NCI-H526 treated with DMSO at 0.1 percent for 48 hours (cell line): ENCODE data around the gene CACNA2D2.

Experiments
- DNase-seq: peaks from one replicate; lab custom pipeline; 2025; lab: John Stamatoyannopoulos, UW

CACNA2D2 gene

DNA sequence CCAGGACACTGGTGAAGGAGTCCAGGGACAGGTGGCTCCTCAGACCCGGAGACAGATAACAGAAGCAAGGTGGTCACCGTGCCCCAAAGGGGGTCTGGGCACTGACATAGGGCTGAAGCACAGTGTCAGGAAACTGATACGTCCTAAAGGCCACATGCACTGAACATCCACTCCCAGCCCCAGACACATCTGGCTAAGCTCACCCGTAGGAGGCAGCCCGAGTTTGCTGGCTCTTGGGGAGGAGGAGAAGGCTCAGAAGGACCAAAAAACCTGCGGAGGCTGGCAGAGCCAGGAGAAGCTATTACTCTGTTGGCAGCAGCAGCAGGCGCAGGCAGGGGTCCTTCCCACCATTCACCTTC lies 1.2 kb downstream of the CACNA2D2 start:
- DNase-seq = no peak

DNA sequence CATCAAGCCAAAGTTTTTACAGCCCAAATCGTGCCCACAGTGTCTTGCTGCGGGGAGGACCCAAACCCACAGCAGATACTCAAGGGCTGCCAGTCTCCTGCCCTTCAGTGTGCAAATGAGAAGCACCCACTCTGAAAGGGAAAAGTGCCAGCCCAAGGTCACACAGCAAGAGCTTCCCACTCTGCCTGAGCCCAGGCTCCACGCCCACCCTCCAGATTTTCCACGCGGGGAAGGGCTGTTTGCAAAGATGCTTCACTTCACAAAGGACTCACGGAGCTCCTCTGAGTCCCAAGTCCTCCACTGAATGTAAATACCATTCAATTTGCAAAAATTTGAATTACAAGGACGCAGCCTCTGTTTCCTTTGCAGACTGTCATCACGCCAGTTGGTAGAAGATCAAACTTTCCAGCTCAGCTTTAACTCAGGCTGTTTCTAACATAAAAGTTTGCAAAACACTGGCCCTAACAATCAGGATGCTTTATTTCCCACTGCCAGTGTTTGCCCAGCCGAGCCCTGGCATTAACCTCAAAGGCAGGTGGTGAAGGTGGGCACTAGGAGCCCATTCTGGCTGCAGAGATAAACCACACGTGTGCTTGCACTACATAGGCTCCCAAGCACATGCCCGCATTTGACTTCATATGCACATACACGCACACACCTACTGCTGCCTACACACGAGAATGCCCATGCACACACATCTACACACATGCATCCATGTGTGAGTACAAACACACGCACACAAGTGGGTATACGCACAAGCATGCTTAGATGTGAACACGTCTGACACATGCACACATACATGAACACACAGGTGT lies 7.6 kb downstream of the CACNA2D2 start:
- DNase-seq = peak; percentile 58

DNA sequence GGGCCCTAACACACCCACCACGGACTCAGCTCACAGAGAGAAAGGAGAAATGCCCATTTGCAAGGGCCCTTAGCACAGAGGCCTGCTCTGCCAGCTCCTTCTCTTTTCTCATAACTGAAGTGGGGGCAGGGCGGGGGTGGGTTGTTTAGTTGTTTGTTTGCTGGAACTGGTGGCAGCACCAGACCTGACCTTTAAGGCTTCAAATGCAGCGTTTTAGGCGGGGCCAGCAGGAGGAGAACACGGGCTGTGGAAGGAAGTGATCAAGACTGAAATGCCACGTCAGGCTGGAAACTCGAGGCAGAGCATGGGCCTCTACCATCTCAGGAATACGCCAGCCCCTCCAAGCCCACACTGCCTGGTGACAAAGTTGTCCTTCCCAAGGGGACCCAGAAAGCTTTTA lies 9.3 kb downstream of the CACNA2D2 start:
- DNase-seq = no peak

DNA sequence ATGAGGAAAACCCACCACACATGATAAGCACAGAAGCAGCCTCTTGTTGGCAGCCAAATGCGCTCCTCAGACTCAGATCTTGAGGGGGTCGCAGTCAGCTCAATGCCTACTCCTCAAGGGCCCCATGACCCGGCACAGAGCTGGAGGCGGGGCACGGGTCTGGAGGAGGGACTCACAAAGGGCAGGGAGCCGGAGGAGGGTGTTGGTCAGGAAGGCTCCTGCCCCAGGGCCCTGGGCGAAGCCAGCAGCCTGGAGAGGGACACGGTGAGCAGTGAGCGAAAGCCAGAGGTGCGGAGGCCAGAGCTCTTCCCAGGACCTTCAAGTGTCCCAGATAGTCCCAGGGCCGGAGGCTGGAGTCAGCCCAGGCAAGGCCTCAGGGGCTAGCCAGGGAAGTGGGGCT lies 9.8 kb downstream of the CACNA2D2 start:
- no peak for DNase-seq

DNA sequence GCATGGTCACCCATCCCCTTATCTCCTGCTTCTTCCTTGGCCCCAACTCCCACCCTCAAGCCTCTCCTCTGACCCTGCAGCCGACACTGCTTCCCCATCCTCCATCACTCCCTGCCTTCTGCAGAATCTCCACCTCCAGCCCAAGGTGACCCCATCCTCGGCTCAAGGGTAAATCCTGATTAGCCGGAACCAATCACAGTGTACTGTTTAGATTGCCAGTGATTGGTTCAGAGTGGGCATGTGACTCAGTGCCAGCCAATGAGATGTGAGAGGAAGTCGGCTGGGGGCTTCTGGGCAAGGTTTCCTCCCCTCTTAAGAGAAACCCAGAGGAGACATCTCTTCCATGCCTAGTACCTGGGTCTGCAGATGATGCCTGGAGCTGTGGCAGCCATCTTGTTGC lies 10.3 kb downstream of the CACNA2D2 start:
- DNase-seq = no peak

DNA sequence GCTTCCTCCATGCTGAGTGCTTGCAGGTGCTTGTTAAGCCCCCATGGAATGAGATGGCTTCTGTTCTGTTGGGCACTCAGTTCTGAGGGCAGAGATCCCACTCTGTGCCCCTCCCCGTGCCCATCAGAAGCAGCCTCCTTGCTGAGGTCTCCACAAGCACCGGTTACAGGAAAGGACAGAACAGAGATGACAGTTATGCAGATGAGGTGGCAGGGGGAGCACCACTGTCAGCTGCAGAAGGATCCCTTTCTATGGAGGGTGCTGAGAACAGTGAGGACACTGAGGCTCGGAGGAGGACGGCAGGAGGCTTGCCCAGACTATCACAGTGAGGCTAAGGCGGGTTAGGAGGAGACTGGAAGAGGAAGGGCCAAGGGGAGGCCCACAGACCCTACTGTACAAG lies 12.4 kb downstream of the CACNA2D2 start:
- DNase-seq = peak; percentile 28

DNA sequence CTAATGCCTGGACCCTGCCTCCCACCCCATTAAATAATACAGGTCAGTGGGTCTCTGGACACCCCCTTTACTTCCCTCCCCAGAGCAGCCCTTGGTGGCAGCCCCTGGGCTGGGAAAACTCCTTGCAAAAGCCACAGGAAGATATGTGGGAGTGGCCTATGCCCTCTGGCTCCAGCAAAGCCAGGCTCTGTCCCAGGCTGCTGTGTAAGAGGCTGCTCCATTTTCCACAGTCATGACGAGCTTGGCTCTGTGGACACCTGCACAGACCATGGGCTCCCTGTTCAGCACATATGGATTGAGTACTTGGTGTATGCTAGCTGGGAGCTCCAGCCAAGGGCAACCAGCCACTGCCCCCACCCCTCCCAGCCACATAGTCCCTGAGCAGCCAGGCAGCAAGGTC lies 13.0 kb downstream of the CACNA2D2 start:
- DNase-seq = peak; percentile 19

DNA sequence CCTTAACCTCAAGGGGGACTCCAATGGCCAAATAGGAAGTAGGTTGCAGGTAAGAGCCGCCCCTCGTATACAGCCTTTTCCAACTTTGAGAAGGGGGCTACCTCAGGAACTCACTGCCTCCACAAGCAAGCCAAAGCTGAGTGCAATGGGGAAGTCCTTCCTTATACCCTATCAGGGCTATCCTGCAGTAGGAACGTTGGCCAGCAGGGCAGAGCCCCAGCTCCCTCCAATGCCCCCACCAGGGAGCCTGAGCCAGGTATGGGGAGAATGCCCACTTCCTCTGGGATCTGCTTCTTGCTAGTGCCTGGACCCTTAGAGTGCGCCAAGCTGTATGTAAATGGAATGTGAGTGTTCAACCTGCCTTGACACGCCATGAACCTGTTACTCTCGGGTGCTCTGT lies 16.3 kb downstream of the CACNA2D2 start:
- DNase-seq = peak; percentile 77

DNA sequence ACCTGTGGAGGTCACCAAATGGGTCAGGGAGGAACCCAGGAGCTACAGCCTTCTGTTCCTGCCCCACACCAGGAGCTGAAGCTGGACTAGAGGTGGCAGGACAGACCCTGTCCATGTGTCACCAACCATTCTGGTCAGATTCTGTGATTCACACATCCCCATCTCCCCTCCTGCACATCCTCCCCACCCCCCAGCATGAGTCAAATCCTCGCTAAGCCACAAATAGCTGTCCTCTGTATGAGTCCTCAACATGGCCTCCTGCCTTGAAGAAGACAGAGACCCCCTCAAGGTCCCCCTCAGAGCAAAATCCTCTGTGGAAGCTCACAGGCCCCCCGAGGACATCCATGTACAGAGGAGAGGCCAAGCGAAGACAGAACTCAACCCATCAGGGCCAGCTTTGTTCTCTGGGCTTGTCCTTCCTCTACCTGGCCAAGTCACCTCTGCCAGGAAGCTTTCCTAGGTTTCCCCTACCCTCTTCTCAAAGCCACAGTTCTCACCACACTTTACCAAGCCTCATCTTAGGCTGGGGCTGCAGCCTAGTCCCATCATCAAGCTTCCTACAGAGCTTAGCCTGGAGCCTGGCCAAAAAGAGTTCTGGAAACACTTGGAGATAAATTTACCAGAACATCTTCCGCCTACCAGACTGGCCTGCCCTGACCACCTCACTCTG lies 17.1 kb downstream of the CACNA2D2 start:
- DNase-seq = no peak

DNA sequence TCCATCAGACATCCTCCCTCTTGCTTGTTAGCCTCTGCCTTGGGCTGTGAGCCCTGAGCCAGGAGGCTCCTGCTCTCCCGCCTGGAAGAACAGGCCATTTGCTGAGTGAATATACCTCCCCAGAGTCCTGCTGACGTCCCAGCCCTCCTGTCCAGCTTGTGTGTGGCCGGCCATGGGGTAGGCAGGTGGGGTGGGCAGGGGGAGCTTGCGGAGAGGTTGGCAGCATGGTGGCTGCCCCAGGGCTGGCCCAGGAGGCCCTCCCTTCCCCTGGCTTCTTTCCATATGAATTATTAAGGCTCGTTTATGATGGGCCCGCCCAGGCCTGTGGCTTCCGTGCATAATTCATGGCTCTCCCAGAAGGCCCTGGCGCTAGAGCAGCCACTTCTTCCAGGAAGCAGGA lies 18.7 kb downstream of the CACNA2D2 start:
- DNase-seq = peak; percentile 65

DNA sequence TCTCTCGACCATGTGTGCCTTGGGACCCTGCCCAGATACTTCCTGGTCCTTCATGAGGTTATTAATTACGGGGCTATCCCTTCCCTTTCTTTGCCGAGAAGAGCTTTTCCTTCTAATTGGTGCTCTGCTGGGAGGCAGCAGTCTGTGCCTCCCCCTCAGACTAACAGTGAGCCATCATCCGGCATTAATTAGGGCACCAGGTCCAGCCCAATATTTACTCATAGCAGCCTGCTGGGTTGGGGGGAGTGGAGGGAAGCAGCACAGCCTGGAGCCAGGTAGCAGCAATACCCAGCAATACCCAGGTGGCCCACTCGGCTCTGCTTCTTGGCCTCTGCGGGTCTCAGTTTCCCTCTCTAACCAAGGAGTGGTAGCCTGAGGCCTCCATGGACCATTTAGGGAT lies 20.1 kb downstream of the CACNA2D2 start:
- no peak for DNase-seq

DNA sequence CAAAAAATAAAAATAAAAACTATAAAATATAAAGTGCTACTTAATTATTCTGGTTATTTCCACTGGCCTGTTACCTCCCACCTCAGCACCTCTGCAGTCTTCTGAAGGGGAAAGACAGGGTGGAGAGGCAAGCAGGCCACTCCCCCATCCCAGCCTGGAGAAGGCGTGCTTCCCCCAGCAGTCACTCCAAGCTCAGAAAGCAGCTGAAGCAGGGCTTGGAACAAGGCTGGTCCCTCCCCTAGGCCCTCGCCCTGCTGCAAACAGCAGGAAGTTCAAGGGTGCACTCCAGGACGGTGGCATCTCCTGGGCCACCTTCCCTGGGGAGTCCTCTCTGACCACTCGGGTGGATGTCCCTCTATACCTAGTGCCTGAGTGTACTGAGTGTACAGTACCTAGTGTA lies 21.4 kb downstream of the CACNA2D2 start:
- no peak for DNase-seq

DNA sequence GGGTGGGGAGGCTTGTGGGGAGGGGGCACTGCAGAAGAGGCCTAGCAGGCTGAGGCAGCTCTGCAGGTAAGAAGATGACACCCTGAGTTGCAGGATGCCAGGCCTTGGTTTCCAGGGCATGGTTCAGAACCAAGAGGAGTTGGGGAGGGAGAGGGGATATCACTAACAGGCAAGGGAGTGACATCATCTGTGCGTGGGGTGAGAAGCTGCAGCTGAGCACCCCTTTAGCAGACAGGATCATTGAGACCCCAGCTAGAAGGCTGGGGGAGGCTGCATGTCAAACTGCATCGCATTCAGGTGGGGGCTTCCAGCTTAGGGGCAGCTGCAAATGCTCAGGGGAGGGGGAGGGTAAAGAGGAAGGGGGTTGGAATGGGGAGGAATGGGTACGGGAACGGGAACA lies 23.0 kb downstream of the CACNA2D2 start:
- no peak for DNase-seq

DNA sequence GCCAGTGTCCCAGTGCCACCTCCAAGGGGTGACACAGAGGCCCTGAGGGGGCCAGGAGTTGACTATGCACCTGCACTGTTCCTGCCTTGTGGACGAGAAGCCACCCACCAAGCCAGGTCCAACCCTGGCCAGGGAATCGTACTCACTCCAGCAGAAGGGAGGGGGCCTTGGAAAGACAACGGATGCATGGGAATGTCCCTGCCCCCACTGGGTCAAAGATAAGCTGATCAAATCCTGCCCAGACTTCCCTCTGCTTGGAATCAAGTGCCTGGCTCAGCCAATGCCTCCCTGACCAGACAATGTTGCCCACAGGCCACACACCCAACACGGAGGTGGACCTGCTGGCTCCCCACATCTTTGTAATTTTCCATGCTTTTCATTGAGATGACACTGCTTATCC lies 23.9 kb downstream of the CACNA2D2 start:
- no peak for DNase-seq

DNA sequence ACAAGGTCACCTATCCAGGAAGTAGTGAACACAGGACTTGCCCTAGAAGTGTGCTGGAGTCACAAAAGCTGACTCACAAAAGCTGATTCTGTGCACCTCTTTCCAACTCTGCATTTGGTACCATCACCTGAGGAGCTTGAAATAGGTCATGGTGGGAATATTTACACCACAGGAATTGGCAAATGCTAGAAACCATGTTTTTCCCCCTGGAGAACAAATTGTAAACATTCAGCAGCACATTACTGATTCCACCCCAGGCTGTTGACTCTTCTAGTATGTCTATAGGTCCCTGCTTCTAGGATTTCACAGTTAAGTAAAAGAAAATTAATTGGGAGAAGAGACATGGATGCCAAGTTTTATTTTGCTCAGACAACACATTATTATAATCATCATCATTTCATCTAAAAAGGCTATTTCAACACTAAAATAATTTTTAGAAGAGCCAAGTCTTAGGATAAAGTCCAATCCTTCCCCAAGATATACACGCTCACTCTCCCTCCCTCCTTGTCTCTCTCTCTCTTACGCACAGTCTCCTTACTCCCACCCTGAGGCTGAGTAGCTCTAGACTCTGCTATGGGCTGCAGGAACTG lies 24.7 kb downstream of the CACNA2D2 start:
- no peak for DNase-seq

DNA sequence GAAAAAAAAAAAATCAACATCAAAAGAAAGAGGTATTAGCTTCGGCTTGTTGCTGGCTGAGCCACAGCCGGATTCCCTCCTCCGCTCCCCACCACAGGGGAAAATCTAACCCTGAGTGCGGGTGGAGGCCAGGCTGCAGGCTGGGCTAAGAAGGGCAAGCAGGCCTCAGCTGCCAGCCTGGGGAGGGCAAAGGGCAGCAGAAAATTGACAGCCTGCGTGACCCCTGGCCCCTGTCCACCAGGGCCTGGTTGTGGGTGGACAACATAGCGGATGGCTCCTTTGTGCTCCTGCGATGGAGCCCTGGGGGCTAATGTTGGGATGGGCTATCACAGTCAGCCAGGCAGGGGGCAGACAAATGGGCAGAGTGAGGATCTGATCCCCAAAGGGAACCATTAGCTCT lies 25.4 kb downstream of the CACNA2D2 start:
- no peak for DNase-seq

DNA sequence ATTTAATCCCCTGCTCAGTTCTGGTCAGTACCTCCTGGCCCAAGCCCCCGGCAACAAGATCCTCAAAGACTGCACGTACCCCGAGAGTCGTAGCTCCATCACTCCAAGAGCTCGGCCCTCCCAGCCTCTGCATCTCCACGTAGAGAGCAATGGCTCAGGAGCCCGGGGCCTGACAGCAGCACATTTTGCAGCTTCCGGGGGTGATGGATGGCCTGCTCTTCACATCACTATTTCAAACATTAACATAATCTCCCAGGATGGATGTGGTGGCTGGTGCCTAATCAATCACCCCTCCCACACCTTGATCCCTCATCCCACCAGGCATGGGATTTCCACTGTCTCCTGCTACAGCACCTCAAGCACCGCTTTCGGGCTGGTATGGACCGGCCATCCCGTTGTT lies 28.1 kb downstream of the CACNA2D2 start:
- no peak for DNase-seq

DNA sequence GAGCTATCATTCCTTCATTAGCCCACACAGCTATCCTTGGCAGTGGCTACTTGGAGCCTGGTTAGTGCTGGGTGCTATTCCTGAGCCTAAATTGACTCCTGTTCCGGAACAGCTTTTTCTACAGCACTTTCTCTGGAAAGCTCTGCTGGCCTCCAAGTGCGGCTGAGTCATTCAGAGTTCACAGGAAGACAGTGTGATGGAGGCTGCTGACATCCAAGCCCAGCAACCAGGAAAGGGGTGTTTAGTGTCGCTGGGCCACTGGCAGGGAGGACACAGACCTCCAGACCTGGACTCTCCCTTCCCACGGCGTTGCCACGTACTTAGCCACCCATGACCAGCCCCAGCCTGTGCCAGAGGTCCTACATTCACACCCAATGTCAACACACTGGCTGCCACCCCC lies 28.7 kb downstream of the CACNA2D2 start:
- no peak for DNase-seq

DNA sequence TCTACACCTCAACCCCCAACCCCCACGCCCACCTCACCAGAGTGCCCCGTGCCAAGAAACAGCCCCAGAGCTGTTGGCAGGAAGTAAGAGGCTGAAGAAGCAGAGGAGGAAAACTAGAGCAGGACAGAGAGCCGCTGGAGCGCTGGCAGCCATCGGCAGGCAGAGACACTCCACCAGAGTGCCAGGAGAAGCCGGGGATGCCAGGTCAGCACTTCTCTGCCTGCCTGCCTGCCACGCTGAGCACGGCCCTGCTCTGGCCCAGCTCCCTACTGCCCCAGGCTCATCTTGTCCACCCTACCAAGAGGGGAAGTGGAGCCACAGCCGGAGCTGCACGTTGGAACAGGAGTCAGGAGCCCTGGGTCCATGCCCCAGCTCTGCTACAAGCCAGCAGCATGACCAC lies 29.7 kb downstream of the CACNA2D2 start:
- DNase-seq = no peak

DNA sequence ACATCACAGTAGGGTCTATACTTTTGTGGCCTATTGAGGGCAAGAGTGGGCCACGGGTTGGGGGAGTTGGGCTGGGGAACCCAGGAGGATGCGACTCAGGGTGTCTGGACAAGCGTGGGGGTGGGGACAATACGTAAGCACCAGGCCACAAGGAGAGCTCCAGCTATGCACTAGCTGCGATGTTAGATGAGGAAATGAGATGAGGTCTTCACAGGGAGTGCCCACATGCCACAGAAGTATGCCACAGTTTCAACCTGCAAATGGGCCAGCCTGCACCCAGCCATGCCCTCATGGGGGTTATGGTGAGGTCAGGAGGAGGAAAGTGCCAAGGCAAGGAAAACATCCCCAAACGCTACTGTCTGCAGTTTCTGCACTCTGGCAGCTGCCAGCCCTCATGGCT lies 30.5 kb downstream of the CACNA2D2 start:
- no peak for DNase-seq

DNA sequence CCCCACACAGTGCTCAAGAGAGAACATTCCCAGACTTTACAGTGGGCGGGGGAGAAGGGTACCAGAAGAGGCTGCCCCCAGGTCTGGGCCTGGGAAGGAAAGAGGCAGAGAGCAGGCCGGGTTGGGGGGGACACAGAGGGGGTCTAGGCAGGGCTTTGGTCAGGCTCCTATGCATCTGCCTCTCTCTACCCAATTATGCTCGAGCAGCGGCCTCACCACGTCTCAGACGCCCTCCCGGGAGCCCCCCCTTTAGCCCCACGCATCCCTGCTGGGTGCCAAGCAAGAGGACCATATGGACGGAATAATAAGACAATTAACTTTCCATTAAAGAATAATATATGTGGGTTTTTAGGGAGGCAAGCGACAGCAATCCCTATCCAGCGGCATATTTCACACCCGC lies 32.8 kb downstream of the CACNA2D2 start:
- DNase-seq = no peak

DNA sequence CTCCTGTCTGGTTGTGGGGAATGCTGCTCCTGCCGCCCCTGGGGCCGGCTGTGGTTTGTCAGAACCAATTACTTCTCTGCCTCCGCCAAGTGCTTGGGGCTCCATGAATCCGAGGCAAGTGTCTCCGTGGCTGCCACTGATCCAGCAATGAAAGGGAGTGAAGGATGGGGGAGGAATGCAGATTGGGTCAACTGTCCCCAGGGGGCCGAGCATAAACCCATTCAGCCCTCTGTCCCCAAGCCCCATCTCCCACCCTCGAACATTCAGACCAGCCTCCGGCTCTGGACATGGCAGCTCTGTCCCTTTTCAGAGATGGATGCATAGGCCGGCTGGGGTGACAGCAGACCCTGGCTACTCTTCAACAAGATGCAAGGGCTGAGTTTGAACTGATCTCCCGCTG lies 35.5 kb downstream of the CACNA2D2 start:
- DNase-seq = no peak

DNA sequence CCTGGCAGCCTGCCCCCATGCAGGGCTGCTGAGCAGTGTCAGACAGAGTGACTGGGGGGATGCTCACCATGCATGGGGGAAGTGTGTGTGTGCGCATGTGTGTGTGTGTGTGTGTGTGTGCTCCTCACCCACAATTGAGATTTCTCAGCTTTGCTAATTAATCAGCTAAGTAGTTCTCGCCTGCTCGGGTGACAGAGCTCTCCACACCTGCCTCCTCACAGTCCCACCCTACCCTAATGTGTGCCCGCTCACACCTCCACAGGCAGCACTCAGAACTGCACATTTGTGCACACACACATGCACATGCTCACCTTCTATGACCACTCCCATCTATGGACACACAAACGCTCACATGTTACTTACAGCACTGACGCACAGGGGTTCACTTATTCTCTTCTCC lies 37.3 kb downstream of the CACNA2D2 start:
- DNase-seq = no peak

DNA sequence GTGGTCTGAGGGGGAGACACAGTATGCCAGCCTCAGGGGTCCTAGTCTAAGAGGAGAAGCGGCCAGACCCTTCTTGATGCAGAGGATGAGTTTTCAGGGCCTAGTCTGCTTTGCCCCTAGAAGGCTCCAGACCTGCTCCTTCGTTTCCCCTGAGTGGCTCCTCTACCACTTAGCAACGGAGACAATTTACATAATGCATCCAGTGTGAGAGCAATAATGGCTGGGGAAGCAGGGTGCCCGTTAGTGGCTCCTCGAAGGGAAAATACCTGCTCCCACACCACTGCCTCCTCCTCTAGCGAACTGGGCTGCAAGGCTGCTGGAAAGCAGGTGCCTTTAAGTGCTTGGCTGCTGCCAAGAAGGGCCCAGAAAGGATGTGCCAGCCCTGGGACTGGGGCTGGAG lies 38.9 kb downstream of the CACNA2D2 start:
- DNase-seq = peak; percentile 61
